DMS153 (cell line): Measurements from ENCODE around the gene ACSF3.
A peak's percentile ranks its signal among the peaks of the same experiment; 100 is the strongest.
"Not testable (repeated sequence)": the region's sequence is repeated elsewhere in the genome, so short reads cannot be mapped to it uniquely, and the experiment has no call there.

Source experiments
- DNase-seq: peaks from one replicate; lab custom pipeline; 2025; lab: John Stamatoyannopoulos, UW

ACSF3 gene

DNA sequence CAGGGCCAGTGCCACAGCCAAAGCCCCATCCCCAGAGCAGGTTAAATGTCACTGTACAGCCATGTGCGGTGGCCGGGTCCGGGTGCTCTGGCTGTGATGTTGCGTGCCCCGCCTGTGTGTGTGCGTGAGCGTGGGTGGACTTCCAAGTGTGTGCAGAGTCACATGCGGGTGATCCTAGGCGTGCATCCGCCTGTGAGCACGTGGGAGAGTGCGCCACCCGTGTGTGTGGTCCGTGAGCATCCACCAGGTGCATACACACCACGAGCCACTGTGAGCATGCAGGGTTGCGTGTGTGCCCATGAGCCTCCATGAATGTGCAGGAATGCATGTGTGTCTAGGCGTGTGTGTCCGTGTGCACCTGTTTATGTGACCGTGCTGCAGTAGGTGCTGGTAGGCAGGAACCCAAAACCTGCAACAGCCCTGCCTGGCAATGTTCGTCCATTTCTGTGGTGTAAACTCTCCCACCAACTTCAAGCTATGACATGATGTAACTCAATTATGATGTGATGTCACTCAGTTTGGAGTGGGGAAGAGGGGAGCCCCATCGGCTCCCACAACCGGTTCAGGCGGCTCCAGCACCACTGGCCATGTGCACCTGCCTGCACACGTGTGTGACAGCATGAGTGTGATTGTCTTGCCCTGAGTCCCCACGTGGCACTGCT lies 37.6 kb upstream of the ACSF3 start:
- no peak for DNase-seq

DNA sequence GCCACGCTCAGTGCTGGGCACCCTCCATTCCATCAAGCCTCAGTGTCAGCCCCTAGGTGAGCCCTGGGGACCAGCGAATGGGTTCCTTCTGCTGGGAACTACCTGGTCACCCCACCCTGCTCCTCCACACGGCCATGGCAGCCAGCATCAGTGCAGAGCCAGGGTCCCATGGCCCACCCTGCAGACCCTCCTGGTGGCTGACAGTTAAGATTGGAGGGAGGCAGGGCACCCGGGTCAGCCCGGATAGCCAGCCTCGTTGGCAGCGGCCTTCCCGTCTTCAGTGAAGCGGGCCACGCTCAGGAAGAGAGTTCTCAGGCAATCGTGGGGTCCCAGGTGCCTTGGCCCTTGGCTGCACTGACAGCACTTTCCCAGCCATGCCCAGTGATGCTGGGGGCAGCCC lies 37.1 kb upstream of the ACSF3 start:
- DNase-seq, result no peak

DNA sequence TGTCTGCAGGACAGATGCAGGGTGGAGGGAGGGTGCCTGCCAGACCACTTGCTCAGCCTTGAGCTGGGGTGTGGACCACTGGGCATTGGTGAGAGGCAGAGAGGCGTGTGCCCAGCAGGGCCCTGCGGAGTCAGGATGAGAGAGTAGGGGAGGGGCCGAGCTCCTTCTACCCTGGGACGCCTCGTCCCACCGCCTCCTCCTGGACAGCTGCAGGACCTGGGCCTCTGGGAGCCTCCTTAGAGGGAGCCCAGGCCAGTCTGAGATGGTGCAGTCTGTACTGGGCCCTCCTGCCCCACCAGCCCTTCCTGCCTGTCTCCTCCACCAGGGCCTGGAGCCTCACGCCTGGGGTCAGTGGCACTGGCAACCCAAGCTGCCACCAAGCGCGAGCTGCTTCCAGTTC lies 35.9 kb upstream of the ACSF3 start:
- no peak for DNase-seq

DNA sequence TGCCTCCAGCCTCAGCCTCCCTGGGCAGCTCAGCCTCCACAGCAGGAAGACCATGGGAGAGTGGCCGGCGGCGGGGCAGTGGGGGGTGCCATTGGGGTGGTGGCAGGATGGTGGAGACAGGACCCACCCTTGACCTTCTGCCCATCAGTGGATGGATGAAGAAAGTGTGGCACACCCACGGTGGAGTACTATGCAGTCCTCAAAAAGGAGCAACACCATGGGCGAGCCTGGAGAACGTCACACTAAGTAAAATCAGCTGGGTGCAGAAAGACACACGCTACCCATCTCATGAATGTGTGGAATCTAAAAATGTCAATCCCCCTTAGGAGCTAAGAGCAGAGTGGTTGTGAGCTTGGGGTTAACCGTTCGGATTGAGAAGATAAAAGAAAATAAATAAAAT lies 34.8 kb upstream of the ACSF3 start:
- DNase-seq, result no peak

DNA sequence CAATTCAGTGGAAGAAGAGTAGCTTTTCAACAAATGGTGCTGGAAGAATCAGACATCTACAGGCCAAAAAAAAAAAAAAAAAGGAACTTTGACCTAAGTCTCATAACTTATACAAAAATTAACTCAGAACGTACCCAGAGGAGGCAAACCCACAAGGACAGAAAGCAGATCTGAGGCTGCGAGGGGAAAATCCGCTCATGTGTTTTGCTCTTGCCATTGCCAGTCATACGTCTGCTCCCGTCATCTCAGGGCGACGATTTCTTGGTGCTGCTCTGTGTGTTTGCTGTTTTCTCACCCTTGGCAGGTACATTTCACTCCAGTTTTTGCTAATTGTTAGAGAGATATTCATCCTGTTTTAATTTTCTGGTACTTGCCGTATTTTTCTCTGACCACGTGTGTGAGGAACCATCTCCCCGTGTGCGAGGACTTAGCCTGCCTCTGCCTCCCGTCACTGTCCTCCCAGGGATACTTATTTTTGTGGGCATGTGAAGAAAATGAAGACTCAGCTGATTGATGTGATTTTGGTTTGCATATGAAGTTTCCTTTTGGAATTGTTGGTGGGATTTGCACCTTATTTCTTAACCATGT lies 33.4 kb upstream of the ACSF3 start:
- DNase-seq, result no peak

DNA sequence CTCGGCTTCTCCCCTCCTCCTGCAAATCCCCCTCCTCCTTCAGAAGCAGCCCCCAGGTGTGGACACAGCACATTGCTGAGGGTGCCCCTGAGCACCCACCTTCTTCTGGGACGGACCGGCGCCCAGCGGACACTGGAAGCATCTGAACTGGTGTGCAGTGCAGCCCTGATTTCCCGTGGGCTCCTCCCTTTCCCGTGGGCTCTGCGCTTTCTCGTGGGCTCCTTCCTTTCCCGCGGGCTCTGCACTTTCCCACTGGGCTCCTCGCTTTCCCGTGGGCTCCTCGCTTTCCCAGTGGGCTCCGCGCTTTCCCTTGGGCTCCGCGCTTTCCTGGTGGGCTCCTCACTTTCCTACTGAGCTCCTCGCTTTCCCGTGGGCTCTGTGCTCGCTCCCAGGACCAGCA lies 32.6 kb upstream of the ACSF3 start:
- no peak for DNase-seq

DNA sequence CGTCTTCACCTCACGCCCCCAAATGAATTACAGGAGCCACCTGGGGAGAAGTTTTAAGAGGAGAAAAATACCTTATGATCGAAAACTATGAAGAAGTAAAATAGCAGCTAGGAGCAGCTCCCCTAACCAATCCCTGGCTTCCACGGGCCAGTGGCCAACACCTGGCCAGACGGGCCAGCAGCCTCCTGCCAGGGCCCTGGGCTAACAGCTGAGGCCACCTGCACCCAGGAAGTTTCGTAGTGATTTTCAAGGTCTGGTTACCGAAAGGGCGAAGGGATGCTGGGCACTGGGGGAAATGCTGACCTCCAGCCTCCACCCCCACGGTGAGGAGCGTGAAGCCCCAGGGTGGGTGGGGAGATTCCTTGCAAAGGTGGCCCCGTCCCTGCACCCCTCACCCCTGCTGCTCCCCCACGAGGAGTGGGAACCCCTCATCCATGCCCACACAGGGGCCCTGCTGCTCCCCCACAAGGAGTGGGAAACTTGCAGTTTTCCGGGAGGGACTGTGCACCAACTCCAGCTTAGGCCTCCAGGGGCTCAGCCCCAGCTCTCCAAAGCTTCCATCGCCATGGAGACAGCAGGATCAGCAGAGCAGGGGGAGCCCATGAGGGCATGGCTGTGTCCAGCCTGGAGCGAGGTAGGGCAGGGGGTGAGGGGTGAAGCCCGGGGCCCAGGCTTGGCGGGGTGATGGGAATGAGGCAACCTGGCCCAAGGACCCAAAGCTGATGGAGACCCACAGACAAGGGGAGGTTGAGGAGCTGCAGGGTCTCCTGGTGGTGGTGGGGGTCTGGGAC lies 31.9 kb upstream of the ACSF3 start:
- no peak for DNase-seq

DNA sequence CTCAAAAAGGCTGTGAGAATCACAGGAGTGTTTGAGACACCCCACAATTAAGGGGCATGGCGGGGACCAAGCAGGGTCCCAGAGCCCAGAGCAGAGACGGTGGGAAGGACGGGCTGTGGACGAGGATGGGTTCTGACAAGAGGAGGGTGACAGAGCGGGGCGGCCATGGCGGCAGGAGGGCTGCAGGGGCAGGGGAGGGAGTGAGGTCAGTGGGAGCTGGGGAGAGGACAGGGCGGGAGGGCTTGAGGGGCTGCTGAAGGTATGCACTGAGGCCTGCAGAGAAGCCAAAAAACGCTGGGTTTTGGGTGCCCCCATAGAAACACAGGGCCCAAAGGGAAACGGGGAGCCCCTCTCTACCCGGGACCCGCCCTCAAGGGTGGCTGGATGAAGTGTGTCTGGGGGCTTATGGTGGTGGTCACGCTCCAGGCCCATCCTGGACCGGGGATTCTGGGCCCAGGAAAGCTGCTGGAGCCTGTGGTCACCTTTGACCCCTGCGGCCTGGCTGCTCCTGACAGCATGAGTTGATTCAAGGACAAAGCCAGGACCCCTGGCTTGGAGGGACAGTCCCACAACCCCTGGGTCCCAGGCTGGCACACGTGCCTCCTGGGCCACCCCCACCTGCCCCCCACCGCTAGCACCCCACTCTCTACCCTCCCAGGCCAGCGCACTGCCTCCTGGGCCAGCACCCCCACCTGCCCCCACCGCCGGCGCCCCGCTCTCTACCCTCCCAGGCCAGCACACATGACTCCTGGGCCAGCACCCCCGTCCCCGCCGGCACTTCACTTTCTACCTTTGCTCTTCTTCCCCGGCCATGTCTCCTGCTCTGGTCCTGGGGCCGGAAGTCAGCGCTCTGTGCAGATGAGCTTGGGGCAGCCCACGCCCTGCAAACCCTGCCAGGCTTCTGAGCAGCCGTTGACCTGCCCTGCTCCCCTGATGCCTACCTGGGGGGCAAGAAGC lies 31.0 kb upstream of the ACSF3 start:
- DNase-seq, result no peak

DNA sequence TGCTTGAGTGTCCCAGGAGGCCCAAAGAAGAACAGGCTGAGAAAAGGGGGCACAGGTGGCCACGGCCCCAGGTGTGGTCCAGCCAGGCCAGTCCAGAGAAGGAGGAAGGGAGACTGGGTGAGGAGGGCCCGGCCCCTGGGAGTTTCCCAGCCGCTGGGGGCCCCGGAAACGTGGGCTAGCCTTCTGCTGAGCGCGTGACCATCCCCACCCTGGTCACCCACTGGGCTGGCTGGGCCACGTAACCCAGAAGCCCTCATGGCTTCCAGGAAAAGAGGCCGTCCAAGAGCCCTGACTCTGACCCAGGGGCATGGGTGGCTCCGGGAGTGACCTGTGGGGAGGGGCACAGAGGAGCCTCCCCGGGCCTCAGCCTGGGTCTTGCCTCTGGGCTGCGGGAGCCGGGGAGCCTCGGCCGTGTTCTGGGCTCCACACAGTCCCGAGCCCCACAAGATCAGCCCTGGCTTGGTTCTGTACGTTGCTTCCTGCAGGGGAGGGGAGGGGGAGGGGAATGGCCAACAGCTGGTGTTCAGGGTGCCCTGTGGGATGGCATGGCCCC lies 29.8 kb upstream of the ACSF3 start:
- DNase-seq, result no peak

DNA sequence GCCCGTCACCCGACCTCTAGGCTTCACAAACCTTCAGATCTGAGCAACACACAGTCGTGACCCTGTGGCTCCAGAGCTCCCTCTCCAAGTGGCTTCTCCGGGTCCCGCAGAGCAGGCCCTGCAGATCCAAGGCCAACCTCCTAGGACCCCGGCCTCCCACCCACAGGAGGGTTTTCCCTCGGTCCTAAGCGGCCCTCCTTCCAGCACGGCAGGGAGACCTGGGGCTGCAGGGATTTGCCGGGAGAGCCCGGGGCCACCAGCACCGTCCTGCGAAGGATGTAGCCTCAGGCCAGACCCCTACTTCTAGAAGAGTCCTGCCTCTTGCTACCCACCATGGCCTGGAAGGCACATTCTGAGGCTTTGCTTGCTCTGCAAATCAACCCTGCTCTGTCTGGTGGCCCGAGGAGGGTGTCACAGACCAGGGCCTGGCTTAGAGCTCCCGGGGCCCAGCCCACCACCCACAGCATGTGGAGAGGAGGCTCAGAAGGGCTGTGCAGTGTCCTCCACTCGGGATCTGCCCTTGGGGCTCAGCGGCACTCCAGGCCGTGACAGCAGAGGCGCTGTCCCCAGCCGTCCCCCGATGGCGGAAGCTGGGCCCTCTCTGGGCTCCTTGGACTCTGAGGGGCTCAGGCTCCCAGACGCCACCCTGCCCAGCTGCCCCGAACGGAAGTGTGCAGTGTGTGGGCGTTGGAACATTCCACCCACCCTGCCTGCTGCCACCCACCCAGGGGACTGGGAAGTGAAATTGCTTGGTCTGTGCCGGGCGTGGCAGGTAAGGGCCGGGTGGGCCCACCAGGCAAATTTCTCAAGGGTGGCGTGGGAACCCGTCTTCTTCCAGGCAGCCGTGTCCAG lies 28.8 kb upstream of the ACSF3 start:
- DNase-seq, result no peak

DNA sequence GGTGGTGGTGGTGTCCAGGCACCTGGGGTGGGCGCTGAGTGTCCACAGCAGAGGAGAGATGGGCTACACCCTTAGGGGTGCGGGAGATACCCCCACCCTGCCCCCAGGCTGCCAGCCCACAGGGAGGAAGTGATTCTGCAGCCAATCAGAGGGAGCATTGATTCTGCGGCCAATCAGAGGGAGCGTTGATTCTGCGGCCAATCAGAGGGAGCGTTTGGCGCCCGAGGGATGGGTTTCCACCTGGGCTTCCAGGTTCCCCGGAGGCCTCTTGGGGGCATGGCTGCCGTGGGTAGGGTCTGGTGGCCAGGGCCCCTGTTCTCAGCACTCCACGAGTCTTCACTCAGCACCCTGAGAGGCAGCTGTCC lies 28.2 kb upstream of the ACSF3 start:
- no peak for DNase-seq

DNA sequence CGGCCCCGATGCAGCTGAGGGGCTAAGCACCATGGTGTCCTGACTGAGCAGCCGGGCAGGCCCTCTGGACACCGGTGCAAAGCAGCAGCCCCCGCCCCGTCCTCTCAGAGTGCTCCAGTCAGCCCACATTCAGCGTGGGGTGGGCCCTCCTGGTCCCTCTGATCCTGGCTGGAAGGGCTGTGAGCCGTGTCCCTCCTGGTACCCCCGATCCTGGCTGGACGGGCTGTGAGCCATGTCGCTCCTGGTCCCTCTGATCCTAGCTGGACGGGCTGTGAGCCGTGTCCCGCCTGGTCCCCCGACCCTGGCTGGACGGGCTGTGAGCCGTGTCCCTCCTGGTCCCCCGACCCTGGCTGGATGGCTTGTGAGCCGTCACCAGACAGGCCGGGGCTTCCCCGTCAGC lies 26.9 kb upstream of the ACSF3 start:
- DNase-seq, result no peak

DNA sequence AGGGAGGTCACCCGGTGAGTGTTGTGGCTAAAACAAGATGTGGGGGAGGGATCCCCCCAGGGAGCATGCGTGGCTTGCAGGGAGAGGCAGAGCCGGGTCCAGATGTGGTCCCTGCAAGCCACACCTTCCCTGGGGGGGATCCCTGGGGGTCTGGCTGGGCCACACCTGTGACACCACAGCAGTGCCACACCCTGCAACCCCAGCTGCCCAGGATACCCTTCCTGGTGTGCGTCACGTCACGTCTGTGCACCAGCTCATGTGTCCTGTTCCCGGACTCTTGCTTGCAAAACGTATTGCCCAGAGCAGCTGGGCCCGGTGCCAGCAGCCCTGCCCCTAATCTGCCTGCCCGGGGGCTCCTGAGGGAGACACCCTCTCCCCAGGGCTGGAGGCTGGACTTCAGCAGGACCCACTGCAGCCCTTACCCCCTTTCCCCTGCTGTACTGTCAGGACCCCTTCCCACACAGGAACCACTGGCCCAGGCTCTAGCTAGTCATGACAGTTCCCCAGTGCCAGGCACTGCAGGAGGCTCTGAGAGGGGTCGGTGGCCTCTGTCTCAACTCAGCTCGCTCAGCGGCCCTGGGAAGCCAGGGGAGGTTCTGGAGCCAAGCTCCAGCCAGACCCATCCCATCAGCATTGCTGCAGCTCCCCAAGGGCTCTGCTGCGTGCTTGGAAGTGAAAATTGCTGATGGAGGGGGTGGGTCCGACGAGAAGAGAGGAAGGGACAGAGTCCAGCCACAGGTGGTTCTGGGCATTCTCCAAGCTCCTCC lies 25.8 kb upstream of the ACSF3 start:
- no peak for DNase-seq

DNA sequence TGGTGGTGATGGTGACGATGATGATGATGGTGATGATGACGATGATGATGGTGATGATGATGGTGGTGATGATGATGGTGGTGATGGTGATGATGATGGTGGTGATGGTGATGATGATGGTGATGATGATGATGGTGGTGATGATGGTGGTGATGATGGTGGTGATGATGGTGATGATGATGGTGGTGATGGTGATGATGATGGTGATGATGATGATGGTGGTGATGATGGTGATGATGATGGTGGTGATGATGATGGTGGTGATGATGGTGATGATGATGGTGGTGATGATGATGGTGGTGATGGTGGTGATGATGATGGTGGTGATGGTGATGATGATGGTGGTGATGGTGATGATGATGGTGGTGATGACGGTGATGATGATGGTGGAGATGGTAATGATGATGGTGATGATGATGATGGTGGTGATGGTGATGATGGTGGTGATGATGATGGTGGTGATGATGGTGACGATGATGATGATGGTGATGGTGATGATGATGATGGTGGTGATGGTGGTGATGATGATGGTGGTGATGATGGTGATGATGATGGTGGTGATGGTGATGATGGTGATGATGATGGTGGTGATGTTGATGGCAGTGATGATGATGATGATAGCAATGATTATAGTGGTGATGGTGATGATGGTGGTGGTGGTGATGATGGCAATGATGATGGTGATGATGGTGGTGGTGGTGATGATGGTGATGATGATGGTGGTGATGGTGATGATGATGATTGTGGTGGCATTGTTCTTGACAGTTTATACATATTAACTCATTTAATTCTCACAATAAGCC lies 24.6 kb upstream of the ACSF3 start:
- DNase-seq, result not testable (repeated sequence)

DNA sequence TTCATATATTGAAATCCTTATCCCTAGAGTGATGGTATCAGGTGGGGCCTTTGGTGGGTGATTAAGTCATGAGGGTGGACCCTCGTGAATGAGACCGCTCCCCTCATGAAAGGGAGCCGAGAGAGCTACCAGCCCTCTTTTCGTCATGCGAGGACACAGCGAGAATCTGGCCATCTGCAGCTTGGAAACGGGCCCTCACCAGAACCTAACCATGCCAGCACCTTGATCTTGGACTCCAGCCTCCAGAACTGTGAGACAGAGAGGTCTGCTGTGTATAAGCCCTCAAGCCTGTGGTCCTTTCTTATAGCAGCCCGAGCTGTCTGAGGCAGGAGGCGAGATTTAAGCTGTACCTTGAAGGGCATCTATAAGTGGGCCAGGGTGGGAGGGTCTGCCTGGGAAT lies 23.7 kb upstream of the ACSF3 start:
- DNase-seq, result no peak

DNA sequence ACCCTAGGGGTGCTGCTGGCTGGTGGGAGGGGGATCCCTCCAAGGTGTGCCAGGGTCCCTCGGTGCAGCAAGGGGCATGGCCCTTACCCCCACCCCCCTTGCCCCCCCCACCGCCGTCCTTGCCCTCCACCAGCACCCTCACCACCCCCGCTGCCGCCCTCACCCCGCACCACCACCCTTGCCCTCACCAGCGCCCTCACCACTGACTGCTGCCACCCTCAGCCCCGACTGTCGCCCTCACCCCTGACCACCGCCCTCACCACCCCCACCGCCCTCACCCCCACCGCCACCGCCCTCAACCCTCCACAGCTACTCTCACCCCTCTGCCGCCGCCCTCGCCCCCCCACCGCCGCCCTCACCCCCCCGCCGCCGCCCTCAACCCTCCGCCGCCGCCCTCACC lies 23.1 kb upstream of the ACSF3 start:
- DNase-seq, result no peak

DNA sequence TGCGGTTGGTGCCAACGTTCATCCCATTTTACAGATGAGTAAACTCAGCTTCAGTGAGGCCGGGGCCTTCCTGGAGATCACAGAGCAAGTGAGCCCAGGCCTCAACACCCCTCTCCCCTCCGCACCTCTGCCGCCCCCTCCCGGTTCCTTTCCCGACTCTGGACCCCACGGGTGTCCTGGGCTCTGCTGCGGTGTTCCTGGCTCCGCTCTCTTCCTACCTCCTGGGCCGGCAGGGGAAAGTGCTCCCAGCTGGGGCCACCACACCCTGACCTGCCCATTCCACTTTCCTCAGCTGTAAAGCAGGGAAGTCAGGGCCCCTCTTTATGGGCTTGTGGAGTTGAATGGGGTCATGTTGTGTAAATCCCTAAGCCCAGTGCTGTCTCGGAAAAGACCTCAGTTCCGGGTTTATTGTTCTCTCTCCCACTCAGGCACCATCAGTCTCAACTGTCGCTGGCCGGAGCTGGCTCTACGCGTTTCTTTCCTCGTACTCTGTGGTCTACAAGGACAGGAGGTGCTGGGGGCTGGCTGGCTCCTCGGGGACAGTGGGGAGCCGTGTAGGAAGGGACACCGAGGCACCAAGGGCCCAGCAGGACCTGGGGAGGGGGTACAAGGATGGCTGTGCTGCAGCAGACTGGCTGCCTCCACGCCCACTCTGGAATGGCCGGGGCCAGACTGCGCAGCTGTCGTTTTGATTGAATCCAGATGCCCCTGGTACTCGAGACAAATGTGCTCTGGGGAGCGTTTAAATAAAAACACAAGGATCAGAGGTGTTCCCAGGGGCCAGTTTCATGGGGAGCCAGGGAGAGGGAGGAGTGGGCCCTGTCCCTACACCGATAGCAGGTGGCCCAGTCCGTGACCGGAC lies 21.7 kb upstream of the ACSF3 start:
- peak; percentile 72 for DNase-seq

DNA sequence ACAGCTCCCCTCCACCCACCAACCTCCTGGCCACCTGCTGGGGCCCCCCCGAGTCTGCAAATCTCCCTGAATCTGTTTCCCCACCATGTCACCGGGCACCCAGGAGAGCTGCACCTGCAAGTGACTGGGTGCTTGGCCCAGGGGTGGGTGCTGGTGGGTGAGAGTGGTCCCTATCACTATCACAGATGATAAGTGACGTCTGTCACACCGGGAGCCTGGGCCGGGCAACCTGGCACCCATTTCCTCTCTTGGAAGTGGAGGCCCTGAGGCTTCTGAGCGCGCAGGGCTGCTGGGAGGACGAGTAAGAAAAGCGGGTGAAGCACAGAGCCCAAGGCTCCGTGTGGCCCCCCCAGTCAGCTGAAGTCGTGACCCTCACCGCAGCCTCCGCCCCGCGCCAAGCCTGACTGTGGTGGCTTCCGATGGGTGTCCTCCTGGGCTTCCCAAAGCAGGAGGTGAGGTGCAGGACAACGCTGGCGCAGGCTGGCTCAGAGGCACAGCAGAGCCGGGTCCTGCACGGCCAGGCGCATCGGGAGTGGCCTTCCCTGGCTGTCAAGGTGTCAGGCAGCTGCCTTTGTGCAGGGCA lies 21.0 kb upstream of the ACSF3 start:
- no peak for DNase-seq
